ENCODE data around the gene VTA1.
"Not testable (repeated sequence)": the region's sequence is repeated elsewhere in the genome, so short reads cannot be mapped to it uniquely, and the experiment has no call there.

VTA1 gene

GRCh38 chr6:142226731-142227130 lies 79.7 kb downstream of the VTA1 start:
- Histone ChIP-seq H3K9ac (ENCODE audit: low read length) (no peak overlapping the region), H3K27me3 (ENCODE audit: control insufficient read depth in 1 of 2, insufficient read depth in 2 of 2, low read length in 2 of 2) (no peaks in the 10 kb centered on the region), H3K4me3 (ENCODE audit: low read depth in 1 of 2, low read length in 2 of 2) (no peak overlapping the region), H3K9me3 (ENCODE audit: low read length) (no peaks in the 10 kb centered on the region), H3K4me1 (ENCODE audit: insufficient read depth, low read length) (no peaks in the 10 kb centered on the region), H3K27ac (ENCODE audit: low read depth, low read length) (no peak overlapping the region), H3K36me3 (ENCODE audit: insufficient read depth, low read length) (no peaks in the 10 kb centered on the region)

GRCh38 chr6:142229518-142230270 lies 82.6 kb downstream of the VTA1 start:
- H3K9me3 ChIP-seq (ENCODE audit: low read length); H3K27ac ChIP-seq (ENCODE audit: low read depth, low read length); H3K36me3 ChIP-seq (ENCODE audit: insufficient read depth, low read length); H3K27me3 ChIP-seq (ENCODE audit: control insufficient read depth in 1 of 2, insufficient read depth in 2 of 2, low read length in 2 of 2); H3K9ac ChIP-seq (ENCODE audit: low read length); H3K4me3 ChIP-seq (ENCODE audit: low read depth in 1 of 2, low read length in 2 of 2); H3K4me1 ChIP-seq (ENCODE audit: insufficient read depth, low read length): not testable (repeated sequence)

- not testable (repeated sequence) for H3K36me3 ChIP-seq (ENCODE audit: insufficient read depth, low read length); H3K4me3 ChIP-seq (ENCODE audit: low read depth in 1 of 2, low read length in 2 of 2); H3K9me3 ChIP-seq (ENCODE audit: low read length); H3K4me1 ChIP-seq (ENCODE audit: insufficient read depth, low read length); H3K27me3 ChIP-seq (ENCODE audit: control insufficient read depth in 1 of 2, insufficient read depth in 2 of 2, low read length in 2 of 2); H3K27ac ChIP-seq (ENCODE audit: low read depth, low read length); H3K9ac ChIP-seq (ENCODE audit: low read length)
These were observed 85.4 kb downstream of the VTA1 start for GRCh38 chr6:142232206-142233044.

GRCh38 chr6:142233945-142234682 lies 87.1 kb downstream of the VTA1 start:
- H3K27ac ChIP-seq (ENCODE audit: low read depth, low read length): no peak overlapping the region
- no peaks in the 10 kb centered on the region for H3K27me3 ChIP-seq (ENCODE audit: control insufficient read depth in 1 of 2, insufficient read depth in 2 of 2, low read length in 2 of 2)
- no peaks in the 10 kb centered on the region for H3K36me3 ChIP-seq (ENCODE audit: insufficient read depth, low read length)
- H3K9me3 ChIP-seq (ENCODE audit: low read length): no peaks in the 10 kb centered on the region
- H3K9ac ChIP-seq (ENCODE audit: low read length): no peak overlapping the region
- H3K4me3 ChIP-seq (ENCODE audit: low read depth in 1 of 2, low read length in 2 of 2): no peak overlapping the region
- no peaks in the 10 kb centered on the region for H3K4me1 ChIP-seq (ENCODE audit: insufficient read depth, low read length)

- H3K4me3 ChIP-seq (ENCODE audit: low read depth in 1 of 2, low read length in 2 of 2): no peak overlapping the region
- H3K9me3 ChIP-seq (ENCODE audit: low read length): no peaks in the 10 kb centered on the region
- H3K36me3 ChIP-seq (ENCODE audit: insufficient read depth, low read length): no peaks in the 10 kb centered on the region
- H3K27ac ChIP-seq (ENCODE audit: low read depth, low read length): no peak overlapping the region
- no peaks in the 10 kb centered on the region for H3K27me3 ChIP-seq (ENCODE audit: control insufficient read depth in 1 of 2, insufficient read depth in 2 of 2, low read length in 2 of 2)
- H3K9ac ChIP-seq (ENCODE audit: low read length): no peak overlapping the region
- no peaks in the 10 kb centered on the region for H3K4me1 ChIP-seq (ENCODE audit: insufficient read depth, low read length)
These were observed 88.2 kb downstream of the VTA1 start for GRCh38 chr6:142235272-142235671.

GRCh38 chr6:142235791-142236190 lies 88.7 kb downstream of the VTA1 start:
- no peaks in the 10 kb centered on the region for H3K36me3 ChIP-seq (ENCODE audit: insufficient read depth, low read length)
- no peak overlapping the region for H3K9ac ChIP-seq (ENCODE audit: low read length)
- no peaks in the 10 kb centered on the region for H3K27me3 ChIP-seq (ENCODE audit: control insufficient read depth in 1 of 2, insufficient read depth in 2 of 2, low read length in 2 of 2)
- no peaks in the 10 kb centered on the region for H3K4me1 ChIP-seq (ENCODE audit: insufficient read depth, low read length)
- H3K9me3 ChIP-seq (ENCODE audit: low read length): no peaks in the 10 kb centered on the region
- no peak overlapping the region for H3K4me3 ChIP-seq (ENCODE audit: low read depth in 1 of 2, low read length in 2 of 2)
- H3K27ac ChIP-seq (ENCODE audit: low read depth, low read length): no peak overlapping the region

- H3K4me3 ChIP-seq (ENCODE audit: low read depth in 1 of 2, low read length in 2 of 2): no peak overlapping the region
- H3K9ac ChIP-seq (ENCODE audit: low read length): no peak overlapping the region
- no peaks in the 10 kb centered on the region for H3K4me1 ChIP-seq (ENCODE audit: insufficient read depth, low read length)
- no peak overlapping the region for H3K27ac ChIP-seq (ENCODE audit: low read depth, low read length)
- H3K27me3 ChIP-seq (ENCODE audit: control insufficient read depth in 1 of 2, insufficient read depth in 2 of 2, low read length in 2 of 2): no peaks in the 10 kb centered on the region
- no peaks in the 10 kb centered on the region for H3K36me3 ChIP-seq (ENCODE audit: insufficient read depth, low read length)
- H3K9me3 ChIP-seq (ENCODE audit: low read length): no peaks in the 10 kb centered on the region
These were observed 89.6 kb downstream of the VTA1 start for GRCh38 chr6:142236691-142237090.

- H3K4me1 ChIP-seq (ENCODE audit: insufficient read depth, low read length): no peaks in the 10 kb centered on the region
- H3K27ac ChIP-seq (ENCODE audit: low read depth, low read length): no peak overlapping the region
- no peak overlapping the region for H3K4me3 ChIP-seq (ENCODE audit: low read depth in 1 of 2, low read length in 2 of 2)
- H3K9ac ChIP-seq (ENCODE audit: low read length): no peak overlapping the region
- H3K36me3 ChIP-seq (ENCODE audit: insufficient read depth, low read length): no peaks in the 10 kb centered on the region
- no peaks in the 10 kb centered on the region for H3K27me3 ChIP-seq (ENCODE audit: control insufficient read depth in 1 of 2, insufficient read depth in 2 of 2, low read length in 2 of 2)
- H3K9me3 ChIP-seq (ENCODE audit: low read length): no peaks in the 10 kb centered on the region
These were observed 91.8 kb downstream of the VTA1 start for GRCh38 chr6:142238881-142239280.

- Histone ChIP-seq H3K27ac (ENCODE audit: low read depth, low read length) (no peak overlapping the region), H3K9ac (ENCODE audit: low read length) (no peak overlapping the region), H3K27me3 (ENCODE audit: control insufficient read depth in 1 of 2, insufficient read depth in 2 of 2, low read length in 2 of 2) (no peaks in the 10 kb centered on the region), H3K36me3 (ENCODE audit: insufficient read depth, low read length) (no peaks in the 10 kb centered on the region), H3K9me3 (ENCODE audit: low read length) (no peaks in the 10 kb centered on the region), H3K4me3 (ENCODE audit: low read depth in 1 of 2, low read length in 2 of 2) (no peak overlapping the region), H3K4me1 (ENCODE audit: insufficient read depth, low read length) (no peaks in the 10 kb centered on the region)
These were observed 93.1 kb downstream of the VTA1 start for GRCh38 chr6:142240179-142240578.

- Histone ChIP-seq H3K27me3 (ENCODE audit: control insufficient read depth in 1 of 2, insufficient read depth in 2 of 2, low read length in 2 of 2) (no peaks in the 10 kb centered on the region), H3K36me3 (ENCODE audit: insufficient read depth, low read length) (no peaks in the 10 kb centered on the region), H3K9me3 (ENCODE audit: low read length) (no peaks in the 10 kb centered on the region), H3K4me3 (ENCODE audit: low read depth in 1 of 2, low read length in 2 of 2) (no peak overlapping the region), H3K4me1 (ENCODE audit: insufficient read depth, low read length) (no peaks in the 10 kb centered on the region), H3K9ac (ENCODE audit: low read length) (no peak overlapping the region), H3K27ac (ENCODE audit: low read depth, low read length) (no peak overlapping the region)
These were observed 94.0 kb downstream of the VTA1 start for GRCh38 chr6:142241061-142241460.

GRCh38 chr6:142242269-142242668 lies 95.2 kb downstream of the VTA1 start:
- no peaks in the 10 kb centered on the region for H3K4me1 ChIP-seq (ENCODE audit: insufficient read depth, low read length)
- no peak overlapping the region for H3K27ac ChIP-seq (ENCODE audit: low read depth, low read length)
- no peaks in the 10 kb centered on the region for H3K27me3 ChIP-seq (ENCODE audit: control insufficient read depth in 1 of 2, insufficient read depth in 2 of 2, low read length in 2 of 2)
- no peak overlapping the region for H3K4me3 ChIP-seq (ENCODE audit: low read depth in 1 of 2, low read length in 2 of 2)
- H3K36me3 ChIP-seq (ENCODE audit: insufficient read depth, low read length): no peaks in the 10 kb centered on the region
- no peak overlapping the region for H3K9ac ChIP-seq (ENCODE audit: low read length)
- no peaks in the 10 kb centered on the region for H3K9me3 ChIP-seq (ENCODE audit: low read length)
